IPS-15b (cell line): Measurements from ENCODE around the gene PITPNC1.
A peak's percentile ranks its signal among the peaks of the same experiment; 100 is the strongest.
"Not testable (repeated sequence)": the region's sequence is repeated elsewhere in the genome, so short reads cannot be mapped to it uniquely, and the experiment has no call there.

Experiments
- H3K27me3 ChIP-seq: one replicate; pipeline ENCODE4 v1.6.1; 2013; ENCODE audit warnings: low read length; ENCODE audit not compliant: control insufficient read depth, insufficient read depth
- H3K36me3 ChIP-seq: one replicate; pipeline ENCODE4 v1.6.1; 2013; ENCODE audit warnings: low read length; ENCODE audit not compliant: control insufficient read depth, insufficient read depth
- H3K4me1 ChIP-seq: one replicate; pipeline ENCODE4 v1.6.1; 2013; ENCODE audit warnings: mild to moderate bottlenecking, low read length; ENCODE audit not compliant: control insufficient read depth, insufficient read depth
- H3K4me3 ChIP-seq: one replicate; pipeline ENCODE4 v1.5.1; 2013; ENCODE audit warnings: low read depth, low read length
- H3K9ac ChIP-seq: one replicate; pipeline ENCODE4 v1.6.1; 2013; ENCODE audit warnings: low read depth, mild to moderate bottlenecking, low read length
- H3K9me3 ChIP-seq: one replicate; pipeline ENCODE4 v1.6.1; 2013; ENCODE audit warnings: mild to moderate bottlenecking, low read length; ENCODE audit not compliant: control insufficient read depth, insufficient read depth

Gene PITPNC1

GRCh38 chr17:67711916-67712315 is 334.8 kb downstream of the PITPNC1 start:
- Histone ChIP-seq H3K9me3 (no peaks in the 10 kb centered on the region), H3K36me3 (peaks cover 3% of the 10 kb centered on the region), H3K9ac (no peak overlapping the region), H3K4me1 (peaks cover 2% of the 10 kb centered on the region), H3K27me3 (no peaks in the 10 kb centered on the region), H3K4me3 (no peak overlapping the region)

- no peaks in the 10 kb centered on the region for H3K9me3 ChIP-seq
- peaks cover 1% of the 10 kb centered on the region for H3K4me1 ChIP-seq
- H3K4me3 ChIP-seq, result no peak overlapping the region
- H3K27me3 ChIP-seq, result no peaks in the 10 kb centered on the region
- peaks cover 3% of the 10 kb centered on the region for H3K36me3 ChIP-seq
- H3K9ac ChIP-seq, result no peak overlapping the region
Observed at GRCh38 chr17:67712375-67712774, 335.3 kb downstream of the PITPNC1 start.

- H3K4me1 ChIP-seq, result no peaks in the 10 kb centered on the region
- no peak overlapping the region for H3K4me3 ChIP-seq
- H3K36me3 ChIP-seq, result peaks cover 3% of the 10 kb centered on the region
- no peaks in the 10 kb centered on the region for H3K9me3 ChIP-seq
- no peak overlapping the region for H3K9ac ChIP-seq
- no peaks in the 10 kb centered on the region for H3K27me3 ChIP-seq
Observed at GRCh38 chr17:67713169-67713568, 336.1 kb downstream of the PITPNC1 start.

GRCh38 chr17:67716405-67716798 is 339.3 kb downstream of the PITPNC1 start:
- Histone ChIP-seq H3K27me3 (no peaks in the 10 kb centered on the region), H3K4me1 (no peaks in the 10 kb centered on the region), H3K36me3 (peaks cover 2% of the 10 kb centered on the region), H3K9ac (no peak overlapping the region), H3K4me3 (no peak overlapping the region), H3K9me3 (no peaks in the 10 kb centered on the region)

GRCh38 chr17:67717192-67717623 is 340.1 kb downstream of the PITPNC1 start:
- H3K9ac ChIP-seq, result peak overlapping the region; percentile 57
- H3K27me3 ChIP-seq, result no peaks in the 10 kb centered on the region
- peak overlapping the region; percentile 57 for H3K4me3 ChIP-seq
- H3K36me3 ChIP-seq, result peaks cover 8% of the 10 kb centered on the region
- H3K4me1 ChIP-seq, result no peaks in the 10 kb centered on the region
- no peaks in the 10 kb centered on the region for H3K9me3 ChIP-seq

GRCh38 chr17:67717624-67718324 is 340.7 kb downstream of the PITPNC1 start, which contains the start of gene NOL11:
Gene NOL11, plus strand, starts transcription at chr17:67717936. Its CDS starts 12 bp downstream, at chr17:67717948.
- peak within 1 kb of the TSS; percentile 99 for H3K9ac ChIP-seq
- H3K36me3 ChIP-seq, result peaks cover 13% of the 10 kb centered on the region
- no peaks in the 10 kb centered on the region for H3K4me1 ChIP-seq
- H3K27me3 ChIP-seq, result no peaks in the 10 kb centered on the region
- H3K9me3 ChIP-seq, result no peaks in the 10 kb centered on the region
- H3K4me3 ChIP-seq, result peak within 1 kb of the TSS; percentile 92

- Histone ChIP-seq H3K27me3 (no peaks in the 10 kb centered on the region), H3K4me1 (no peaks in the 10 kb centered on the region), H3K9me3 (no peaks in the 10 kb centered on the region), H3K4me3 (peak overlapping the region; percentile 92), H3K9ac (peak overlapping the region; percentile 99), H3K36me3 (peaks cover 14% of the 10 kb centered on the region)
Observed at GRCh38 chr17:67718325-67718941, 341.4 kb downstream of the PITPNC1 start.

- no peaks in the 10 kb centered on the region for H3K27me3 ChIP-seq
- no peak overlapping the region for H3K9ac ChIP-seq
- H3K4me3 ChIP-seq, result no peak overlapping the region
- peaks cover 49% of the 10 kb centered on the region for H3K36me3 ChIP-seq
- no peaks in the 10 kb centered on the region for H3K4me1 ChIP-seq
- no peaks in the 10 kb centered on the region for H3K9me3 ChIP-seq
Observed at GRCh38 chr17:67725373-67725791, 348.3 kb downstream of the PITPNC1 start.

GRCh38 chr17:67725807-67726206 is 348.7 kb downstream of the PITPNC1 start:
- Histone ChIP-seq H3K27me3 (no peaks in the 10 kb centered on the region), H3K9ac (no peak overlapping the region), H3K4me3 (no peak overlapping the region), H3K36me3 (peaks cover 52% of the 10 kb centered on the region), H3K9me3 (no peaks in the 10 kb centered on the region), H3K4me1 (no peaks in the 10 kb centered on the region)

- H3K9ac ChIP-seq, H3K4me1 ChIP-seq, H3K27me3 ChIP-seq, H3K4me3 ChIP-seq, H3K9me3 ChIP-seq: not testable (repeated sequence)
- H3K36me3 ChIP-seq, result peaks cover 43% of the 10 kb centered on the region
Observed at GRCh38 chr17:67727152-67728039, 350.3 kb downstream of the PITPNC1 start.

- no peak overlapping the region for H3K9ac ChIP-seq
- H3K4me3 ChIP-seq, result no peak overlapping the region
- peaks cover 34% of the 10 kb centered on the region for H3K36me3 ChIP-seq
- H3K9me3 ChIP-seq, result no peaks in the 10 kb centered on the region
- peaks cover 15% of the 10 kb centered on the region for H3K4me1 ChIP-seq
- H3K27me3 ChIP-seq, result no peaks in the 10 kb centered on the region
Observed at GRCh38 chr17:67729903-67730302, 352.8 kb downstream of the PITPNC1 start.
